H1 (cell line): ENCODE data around the gene SERPINB13.

ENCODE experiments used
- CHD1 ChIP-seq: IDR thresholded peaks from 2 replicates; pipeline ENCODE4 v1.6.1; 2012; ENCODE audit warnings: low read depth, low read length, improper control_type of control experiment
- TF ChIP-seq, protein P1 (sequence below), 3 experiments: IDR thresholded peaks; 1 replicate in 2 of 3; 2 replicates in 1 of 3; pipeline versions ENCODE4 v1.5.1 to v1.6.1; 2011; ENCODE audit warnings: low read length in 3 of 3, mild to moderate bottlenecking in 3 of 3, inconsistent platforms in 2 of 3, low read depth in 1 of 3, moderate library complexity in 1 of 3; ENCODE audit not compliant: insufficient read depth in 1 of 3; ENCODE audit errors: control extremely low read depth in 1 of 3

DNA sequence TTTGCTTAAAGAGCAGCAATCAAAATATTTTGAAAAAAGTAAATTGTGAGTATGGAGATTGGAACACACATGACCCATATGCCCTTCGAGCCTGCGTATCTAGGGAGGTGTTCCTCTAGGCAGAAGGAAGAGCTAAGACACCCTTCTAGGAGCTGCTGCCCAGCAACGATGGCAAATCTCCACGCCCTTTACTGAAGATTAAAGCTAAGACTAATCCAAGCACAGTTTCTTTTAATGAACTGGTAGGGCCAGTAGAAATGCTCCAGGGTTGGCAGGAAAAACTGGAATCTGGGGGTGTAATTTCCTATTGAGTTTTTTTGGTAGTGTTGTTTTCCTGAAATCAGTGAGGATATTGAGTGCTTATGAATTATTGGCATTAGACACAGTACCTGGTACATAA lies 712 bp upstream of the SERPINB13 start:
- TF ChIP-seq CHD1, result no peak
- TF ChIP-seq, protein P1, sequence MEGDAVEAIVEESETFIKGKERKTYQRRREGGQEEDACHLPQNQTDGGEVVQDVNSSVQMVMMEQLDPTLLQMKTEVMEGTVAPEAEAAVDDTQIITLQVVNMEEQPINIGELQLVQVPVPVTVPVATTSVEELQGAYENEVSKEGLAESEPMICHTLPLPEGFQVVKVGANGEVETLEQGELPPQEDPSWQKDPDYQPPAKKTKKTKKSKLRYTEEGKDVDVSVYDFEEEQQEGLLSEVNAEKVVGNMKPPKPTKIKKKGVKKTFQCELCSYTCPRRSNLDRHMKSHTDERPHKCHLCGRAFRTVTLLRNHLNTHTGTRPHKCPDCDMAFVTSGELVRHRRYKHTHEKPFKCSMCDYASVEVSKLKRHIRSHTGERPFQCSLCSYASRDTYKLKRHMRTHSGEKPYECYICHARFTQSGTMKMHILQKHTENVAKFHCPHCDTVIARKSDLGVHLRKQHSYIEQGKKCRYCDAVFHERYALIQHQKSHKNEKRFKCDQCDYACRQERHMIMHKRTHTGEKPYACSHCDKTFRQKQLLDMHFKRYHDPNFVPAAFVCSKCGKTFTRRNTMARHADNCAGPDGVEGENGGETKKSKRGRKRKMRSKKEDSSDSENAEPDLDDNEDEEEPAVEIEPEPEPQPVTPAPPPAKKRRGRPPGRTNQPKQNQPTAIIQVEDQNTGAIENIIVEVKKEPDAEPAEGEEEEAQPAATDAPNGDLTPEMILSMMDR (IDR thresholded peaks at IDR 0.05; ENCODE audit: control extremely low read depth in 1 of 3, insufficient read depth in 1 of 3, low read depth in 1 of 3, low read length in 3 of 3), result no peak
